Panc1 (cell line): ENCODE results near the gene CDC5L. TPM values are rescaled to one million over a fixed set of nuclear protein-coding genes. Genes with fewer than 3 reads are reported as not detected.

ENCODE experiments used
- ATAC-seq: fragments of 200-7000 bp; cut with Tn5 transposase; 2 replicates; pipeline ENCODE4 v1.9.1; 2020; ENCODE audit warnings: mild to moderate bottlenecking, moderate library complexity
- BruUV-seq: library from RNA; stranded (reverse); fragments of 400-500 nt; replicated peaks from 2 replicates; lab custom pipeline; 2021; lab: Mats Ljungman, UMichigan
- CTCF ChIA-PET: fragments of 300-600 bp; sonication (Branson Sonifier 250); formaldehyde crosslinking; loops from one replicate; lab custom pipeline; 2022; ENCODE audit warnings: antibody characterized with exemption; lab: Charles Lee
- POLR2A ChIA-PET: fragments of 300-600 bp; sonication (Branson Sonifier 250); formaldehyde crosslinking; loops from one replicate; lab custom pipeline; 2022; ENCODE audit warnings: antibody characterized with exemption; lab: Charles Lee
- DNase-seq: peaks from one replicate; pipeline ENCODE4 v3.0.0-alpha.2; 2010; ENCODE audit warnings: low read depth, low spot score
- H3K27ac ChIP-seq: 2 replicates; pipeline ENCODE4 v1.5.1; 2011; ENCODE audit warnings: mild to moderate bottlenecking, low read length, inconsistent platforms
- H3K27me3 ChIP-seq: fragments of 200-500 bp; sonication (Bioruptor generic); 2 replicates; pipeline ENCODE4 v1.6.0; 2014; ENCODE audit warnings: low read length, inconsistent platforms; ENCODE audit not compliant: control insufficient read depth, insufficient read depth
- H3K36me3 ChIP-seq: fragments of 200-500 bp; sonication (Bioruptor generic); 2 replicates; pipeline ENCODE4 v1.5.1; 2014; ENCODE audit warnings: inconsistent platforms, mild to moderate bottlenecking, low read length, moderate library complexity; ENCODE audit not compliant: control insufficient read depth, insufficient read depth
- H3K4me1 ChIP-seq: 2 replicates; pipeline ENCODE4 v1.5.1; 2011; ENCODE audit warnings: inconsistent platforms, mild to moderate bottlenecking, low read length, moderate library complexity; ENCODE audit not compliant: control insufficient read depth, insufficient read depth
- H3K4me3 ChIP-seq, 2 experiments: 2 replicates each; pipeline ENCODE4 v1.5.1; 2011 to 2012; ENCODE audit warnings: low read depth in 2 of 2, low read length in 2 of 2, mild to moderate bottlenecking in 2 of 2, inconsistent platforms in 1 of 2, moderate library complexity in 1 of 2
- H3K9me3 ChIP-seq: fragments of 200-500 bp; sonication (Bioruptor generic); 2 replicates; pipeline ENCODE4 v1.5.1; 2014; ENCODE audit warnings: low read depth, mild to moderate bottlenecking, inconsistent platforms, low read length, moderate library complexity; ENCODE audit not compliant: control insufficient read depth, insufficient read depth
- CTCF ChIP-seq: fragments of 450-650 bp; IDR thresholded peaks from 2 replicates; pipeline ENCODE4 v1.5.1; 2017; ENCODE audit warnings: mild to moderate bottlenecking
- POLR2AphosphoS5 ChIP-seq: IDR thresholded peaks from 2 replicates; pipeline ENCODE4 v1.6.1; 2012; ENCODE audit warnings: mild to moderate bottlenecking, low read depth, low read length, moderate library complexity
- REST ChIP-seq, 2 experiments: IDR thresholded peaks; 2 replicates each; pipeline ENCODE4 v1.6.1; 2011 to 2012; ENCODE audit warnings: low read depth in 2 of 2, control low read depth in 1 of 2, low read length in 1 of 2, mild to moderate bottlenecking in 1 of 2, moderate library complexity in 1 of 2; ENCODE audit not compliant: insufficient read depth in 1 of 2
- SIN3A ChIP-seq: IDR thresholded peaks from 2 replicates; pipeline ENCODE4 v1.6.1; 2012; ENCODE audit warnings: low read depth, mild to moderate bottlenecking, low read length, moderate library complexity, borderline replicate concordance; ENCODE audit not compliant: insufficient read depth
- TCF7L2 ChIP-seq: IDR thresholded peaks from 2 replicates; pipeline ENCODE4 v1.6.1; 2011; ENCODE audit warnings: mild to moderate bottlenecking, low read depth, low read length, inconsistent platforms
- in situ Hi-C: cut with HindIII; loops from 2 replicates; pipeline ENCODE4 v1.10.0; 2016; ENCODE audit warnings: low sequenced_read_pairs, low pct_unique_long_range_greater_than_20kb
- intact Hi-C: fragments of 100-400 bp; cut with micrococcal nuclease; formaldehyde crosslinking; loops from one replicate; pipeline ENCODE4 v1.10.0; 2022; ENCODE audit not compliant: unreplicated experiment
- total RNA-seq: library from RNA; stranded (reverse); gene quantifications from one replicate; pipeline ENCODE4 v1.2.1, GENCODE V29; 2021; ENCODE audit not compliant: unreplicated experiment

The CDC5L gene
- total RNA-seq, 1 experiment from 2014 or later, result 23.3 TPM

- Histone ChIP-seq H3K36me3 (peaks cover 25% of the 10 kb centered on the region; the same call in 1 of the 2 replicates), H3K27me3 (no peaks in the 10 kb centered on the region), H3K4me3 (no peak overlapping the region), H3K9me3 (no peaks in the 10 kb centered on the region), H3K27ac (no peak overlapping the region), H3K4me1 (no peaks in the 10 kb centered on the region)
- CTCF ChIA-PET, result interaction anchor here (1.5 kb wide), 1 partner anchor 27 kb away, joined by 4 read pairs; no protein-coding TSS in a partner anchor
- ATAC-seq, result no peak
- no TSS peak for BruUV-seq
- TF ChIP-seq SIN3A (no peak), REST (IDR thresholded peaks at IDR 0.05; ENCODE audit: insufficient read depth in 1 of 2, low read depth in 2 of 2, low read length in 1 of 2) (no peak), CTCF (no peak), TCF7L2 (no peak), POLR2AphosphoS5 (no peak)
- in situ Hi-C loops, result no loop called here
- POLR2A ChIA-PET, result interaction anchor here (1.0 kb wide), 1 partner anchor 15 kb away, joined by 3 read pairs; no protein-coding TSS in a partner anchor
- intact Hi-C loops, result no loop called here
- no peak for DNase-seq
Measured at GRCh38 chr6:44432227-44432626, 44.7 kb downstream of the CDC5L start.

GRCh38 chr6:44432726-44433125 lies 45.2 kb downstream of the CDC5L start:
- Histone ChIP-seq H3K27me3 (no peaks in the 10 kb centered on the region), H3K4me1 (no peaks in the 10 kb centered on the region), H3K27ac (no peak overlapping the region), H3K9me3 (no peaks in the 10 kb centered on the region), H3K36me3 (peaks cover 23% of the 10 kb centered on the region; the same call in 1 of the 2 replicates), H3K4me3 (no peak overlapping the region)
- POLR2A ChIA-PET, result interaction anchor here (1.0 kb wide), 1 partner anchor 15 kb away, joined by 3 read pairs; no protein-coding TSS in a partner anchor
- no TSS peak for BruUV-seq
- intact Hi-C loops, result no loop called here
- TF ChIP-seq SIN3A, result no peak
- no peak for TF ChIP-seq CTCF
- ATAC-seq, result no peak
- DNase-seq, result no peak
- in situ Hi-C loops, result no loop called here
- CTCF ChIA-PET, result no interaction called here
